GM12865 (cell line): ENCODE data around the gene GPR42.
A peak's percentile ranks its signal among the peaks of the same experiment; 100 is the strongest.

Source experiments
- DNase-seq: peaks from one replicate; pipeline ENCODE4 v3.0.0; 2010; ENCODE audit warnings: low read depth
- H3K4me3 ChIP-seq: 2 replicates; pipeline ENCODE4 v1.5.1; 2011; ENCODE audit warnings: mild to moderate bottlenecking, low read depth, low read length, control low read depth
- TF ChIP-seq, protein P1 (sequence below): IDR thresholded peaks from 2 replicates; pipeline ENCODE4 v1.5.1; 2011; ENCODE audit warnings: low read length, control low read depth, low read depth, inconsistent platforms; ENCODE audit not compliant: insufficient read depth; ENCODE audit errors: missing control alignments

GPR42 gene

DNA sequence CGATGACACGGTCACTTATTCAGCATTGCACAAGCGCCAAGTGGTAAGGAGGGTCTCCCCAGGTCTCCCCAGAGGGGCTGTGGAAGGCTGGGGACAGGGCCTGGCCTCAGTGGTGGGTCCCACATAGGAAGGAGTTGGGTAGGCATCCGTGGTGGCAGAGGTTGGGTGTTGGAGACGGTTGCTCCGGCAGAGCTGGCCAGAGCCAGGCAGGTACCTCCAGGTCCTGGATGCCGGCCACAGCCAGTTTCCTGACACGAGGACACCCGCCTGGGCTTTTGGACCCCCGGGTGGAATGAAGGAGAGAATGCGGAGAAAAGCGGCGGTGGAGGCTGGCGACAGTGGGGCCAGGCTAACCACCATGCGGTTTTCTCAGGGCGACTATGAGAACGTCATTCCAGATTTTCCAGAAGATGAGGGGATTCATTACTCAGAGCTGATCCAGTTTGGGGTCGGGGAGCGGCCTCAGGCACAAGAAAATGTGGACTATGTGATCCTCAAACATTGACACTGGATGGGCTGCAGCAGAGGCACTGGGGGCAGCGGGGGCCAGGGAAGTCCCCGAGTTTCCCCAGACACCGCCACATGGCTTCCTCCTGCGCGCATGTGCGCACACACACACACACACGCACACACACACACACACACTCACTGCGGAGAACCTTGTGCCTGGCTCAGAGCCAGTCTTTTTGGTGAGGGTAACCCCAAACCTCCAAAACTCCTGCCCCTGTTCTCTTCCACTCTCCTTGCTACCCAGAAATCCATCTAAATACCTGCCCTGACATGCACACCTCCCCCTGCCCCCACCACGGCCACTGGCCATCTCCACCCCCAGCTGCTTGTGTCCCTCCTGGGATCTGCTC lies 24.4 kb upstream of the GPR42 start:
- TF ChIP-seq, protein P1, sequence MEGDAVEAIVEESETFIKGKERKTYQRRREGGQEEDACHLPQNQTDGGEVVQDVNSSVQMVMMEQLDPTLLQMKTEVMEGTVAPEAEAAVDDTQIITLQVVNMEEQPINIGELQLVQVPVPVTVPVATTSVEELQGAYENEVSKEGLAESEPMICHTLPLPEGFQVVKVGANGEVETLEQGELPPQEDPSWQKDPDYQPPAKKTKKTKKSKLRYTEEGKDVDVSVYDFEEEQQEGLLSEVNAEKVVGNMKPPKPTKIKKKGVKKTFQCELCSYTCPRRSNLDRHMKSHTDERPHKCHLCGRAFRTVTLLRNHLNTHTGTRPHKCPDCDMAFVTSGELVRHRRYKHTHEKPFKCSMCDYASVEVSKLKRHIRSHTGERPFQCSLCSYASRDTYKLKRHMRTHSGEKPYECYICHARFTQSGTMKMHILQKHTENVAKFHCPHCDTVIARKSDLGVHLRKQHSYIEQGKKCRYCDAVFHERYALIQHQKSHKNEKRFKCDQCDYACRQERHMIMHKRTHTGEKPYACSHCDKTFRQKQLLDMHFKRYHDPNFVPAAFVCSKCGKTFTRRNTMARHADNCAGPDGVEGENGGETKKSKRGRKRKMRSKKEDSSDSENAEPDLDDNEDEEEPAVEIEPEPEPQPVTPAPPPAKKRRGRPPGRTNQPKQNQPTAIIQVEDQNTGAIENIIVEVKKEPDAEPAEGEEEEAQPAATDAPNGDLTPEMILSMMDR = no peak
- DNase-seq = peak; percentile 93
- peak overlapping the region; percentile 40 for H3K4me3 ChIP-seq

DNA sequence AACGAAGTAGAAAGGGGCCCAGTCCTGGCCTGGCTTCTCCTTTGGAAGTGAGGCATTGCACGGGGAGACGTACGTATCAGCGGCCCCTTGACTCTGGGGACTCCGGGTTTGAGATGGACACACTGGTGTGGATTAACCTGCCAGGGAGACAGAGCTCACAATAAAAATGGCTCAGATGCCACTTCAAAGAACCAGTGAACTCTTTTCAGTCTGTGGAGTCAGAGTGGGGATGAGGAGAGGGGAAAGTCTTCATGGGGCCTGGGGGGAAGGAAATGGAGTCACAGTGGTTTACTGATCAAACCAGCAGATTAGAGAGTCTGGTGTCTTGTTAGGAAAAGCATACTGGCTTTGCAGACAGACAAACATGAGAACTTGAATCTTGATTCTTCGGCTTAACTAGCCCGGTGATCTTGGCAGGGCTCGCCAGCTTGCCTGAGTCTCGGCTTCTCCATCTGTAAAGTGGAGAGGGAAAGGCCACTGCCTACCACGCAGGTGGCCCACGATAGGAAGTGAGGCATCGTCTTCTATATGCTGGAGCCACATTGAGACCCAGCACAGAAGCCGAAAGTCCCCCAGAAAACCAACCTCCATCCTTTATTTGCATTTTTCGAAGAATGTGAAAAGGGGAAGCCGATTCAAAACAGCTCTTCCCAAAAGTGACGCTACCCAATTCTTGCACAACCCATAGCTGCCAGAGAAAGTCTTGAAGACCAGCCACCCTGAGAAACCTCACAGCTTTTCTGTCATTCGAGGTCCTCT lies 23.5 kb upstream of the GPR42 start, which contains the start of gene FFAR1:
TSS of gene FFAR1 (plus strand) at position 732 of the 759 bp plus-strand sequence. CDS start 3,650 bp downstream, outside the sequence.
- peak within 1 kb of the TSS; percentile 40 for H3K4me3 ChIP-seq
- TF ChIP-seq, protein P1 = no peak
- DNase-seq = peak; percentile 96

DNA sequence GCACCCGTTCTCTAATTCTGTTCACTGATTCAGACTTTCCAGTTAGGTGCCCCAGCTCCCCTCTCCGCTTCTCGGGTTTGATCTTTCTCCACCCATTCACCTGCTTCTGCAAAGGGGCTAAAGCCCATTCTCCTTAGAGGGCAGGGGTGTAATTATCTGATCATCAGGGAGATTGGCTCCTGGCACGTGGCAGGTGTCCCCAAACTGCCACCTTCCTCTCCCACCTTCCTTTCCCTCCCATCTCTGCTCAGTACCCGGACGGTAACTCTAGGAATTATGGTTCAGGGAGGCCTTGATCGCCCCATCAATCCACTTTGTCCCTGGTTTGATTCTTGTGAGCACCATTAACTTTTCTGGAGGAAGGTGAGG lies 23.0 kb upstream of the GPR42 start:
- no peak overlapping the region for H3K4me3 ChIP-seq
- TF ChIP-seq, protein P1 = no peak
- no peak for DNase-seq

DNA sequence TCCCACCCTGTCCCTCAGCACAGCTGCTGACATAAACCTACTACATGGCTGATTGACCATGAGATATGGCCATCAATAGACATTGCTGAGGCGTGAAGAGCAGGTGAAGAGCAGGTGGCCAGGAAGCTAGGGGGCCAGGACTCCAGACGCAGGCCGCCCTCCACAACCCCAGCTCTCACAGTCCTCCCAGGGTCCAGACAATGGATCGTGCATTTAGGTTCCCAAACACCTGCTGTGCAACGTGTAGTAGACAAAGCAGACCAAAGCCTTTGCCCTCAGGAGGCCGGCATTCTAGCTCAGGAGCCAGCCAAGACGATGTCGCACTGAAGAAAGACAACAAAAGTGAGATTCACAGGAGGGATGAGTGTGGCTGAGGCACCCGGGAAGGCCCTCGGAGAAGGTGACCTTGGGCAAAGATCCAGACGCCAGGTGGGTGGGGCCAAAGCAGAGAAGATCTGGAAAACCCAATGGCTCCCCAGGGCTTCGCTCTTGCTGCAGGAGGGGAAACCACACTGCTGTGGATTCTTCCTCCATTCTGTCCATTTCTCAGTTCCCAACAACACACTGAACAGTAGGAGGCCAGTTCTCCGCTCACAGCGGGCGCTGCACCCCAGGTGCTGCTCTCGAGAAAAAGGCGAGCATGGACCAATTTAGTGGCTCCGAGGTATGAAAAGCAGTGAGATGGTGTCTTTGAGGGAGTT lies 21.8 kb upstream of the GPR42 start:
- TF ChIP-seq, protein P1 = no peak
- no peak overlapping the region for H3K4me3 ChIP-seq
- DNase-seq = peak; percentile 63

DNA sequence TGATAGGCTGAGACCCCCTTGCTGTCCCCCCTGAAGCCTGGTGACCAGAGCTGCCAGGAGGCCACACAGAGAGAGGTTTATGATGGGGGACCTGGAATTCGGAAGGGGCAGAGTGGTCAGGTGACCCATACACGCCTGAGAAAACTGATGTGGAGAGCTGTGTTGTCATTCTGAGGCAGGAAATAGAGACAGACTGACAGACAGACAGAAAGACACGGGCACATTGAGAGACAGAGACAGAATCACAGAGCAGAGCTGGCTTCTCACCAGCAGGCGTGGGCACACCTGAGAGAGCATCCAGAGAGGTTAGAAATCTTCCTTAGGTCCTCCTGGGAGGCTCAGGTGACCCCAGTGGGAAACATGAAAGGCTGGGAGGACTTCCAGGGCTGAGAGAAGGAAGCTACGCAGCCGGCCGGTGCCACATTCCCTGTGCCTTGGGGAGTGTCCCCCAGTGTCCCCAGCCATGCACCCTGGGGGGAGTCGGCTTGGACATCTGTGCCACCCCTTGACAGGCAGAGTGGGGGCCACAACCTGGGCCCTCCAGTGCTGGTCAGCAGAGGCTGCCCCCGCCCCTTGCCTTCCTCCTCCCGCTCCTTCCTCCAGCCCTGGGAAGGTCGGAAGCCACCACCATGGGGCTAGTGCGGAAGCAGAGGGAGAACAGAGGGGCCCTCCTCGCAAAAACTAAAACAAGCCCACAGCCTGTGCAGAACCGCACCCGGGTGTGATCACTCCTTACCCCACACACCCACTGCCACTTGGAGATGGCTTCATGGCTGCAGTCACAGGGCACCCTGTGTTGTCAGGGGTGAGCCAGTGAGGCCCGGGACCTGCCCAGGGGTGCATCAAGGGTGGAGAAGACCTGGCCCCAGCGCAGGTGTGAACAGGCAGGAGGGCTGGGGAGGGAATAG lies 21.0 kb upstream of the GPR42 start:
- TF ChIP-seq, protein P1 = no peak
- peak; percentile 34 for DNase-seq
- no peak overlapping the region for H3K4me3 ChIP-seq

DNA sequence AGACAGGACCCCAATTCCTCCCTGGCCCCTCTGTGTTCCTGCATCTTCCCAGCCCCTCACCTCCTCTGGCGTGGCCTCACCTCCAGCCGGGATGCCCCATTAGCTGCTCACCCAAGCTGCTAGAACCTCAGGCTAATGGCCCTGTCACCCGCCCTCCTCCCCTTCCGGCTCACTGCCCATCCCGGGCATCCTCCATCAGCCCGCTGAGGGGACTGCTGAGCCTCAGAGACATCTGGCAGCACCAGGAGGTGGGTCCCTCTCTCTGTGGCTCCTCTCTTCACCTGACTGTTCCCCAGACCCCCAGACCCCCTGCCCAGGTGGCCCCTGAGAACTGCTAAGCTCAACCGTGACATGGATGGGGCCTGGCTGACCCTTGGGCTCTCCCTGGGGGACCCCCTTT lies 20.3 kb upstream of the GPR42 start:
- peak; percentile 5 for DNase-seq
- TF ChIP-seq, protein P1 = no peak
- no peak overlapping the region for H3K4me3 ChIP-seq
